ENCODE data around the gene TULP3.

- no peak for TF ChIP-seq CTCF (IDR thresholded peaks at IDR 0.05)
- TF ChIP-seq POLR2AphosphoS5 (IDR thresholded peaks at IDR 0.05): no peak
- no peak for TF ChIP-seq POLR2A (IDR thresholded peaks at IDR 0.05)
These were observed 4.8 kb downstream of the TULP3 start for GRCh38 chr12:2895511-2895910.
